ENCODE data around the gene PRKAG2. TPM values are rescaled to one million over a fixed set of nuclear protein-coding genes. Genes with fewer than 3 reads are reported as not detected.

Gene PRKAG2
- total RNA-seq, 4 donors from 2014 or later, result 19.5 to 30.8 (median 27.6) TPM

DNA sequence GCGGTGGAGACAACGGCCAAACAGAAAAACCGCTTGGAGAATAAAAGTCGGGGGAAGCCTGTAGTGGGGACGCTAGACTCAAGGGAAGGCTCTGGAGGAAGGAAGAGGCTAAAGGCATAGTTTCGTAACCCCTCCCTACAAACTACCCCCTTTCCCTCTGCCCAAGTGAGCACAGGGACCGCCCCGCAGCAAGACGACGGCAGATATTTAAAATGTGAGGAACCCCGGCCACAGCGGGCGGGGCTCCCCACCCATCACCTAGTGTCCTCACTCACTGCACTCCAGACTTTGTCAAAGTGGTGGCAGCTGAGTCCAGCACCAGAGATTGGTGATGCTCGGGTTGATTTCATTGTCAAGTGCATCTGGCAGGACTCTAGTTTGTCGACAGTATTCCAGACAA is 69.1 kb downstream of the PRKAG2 start:
- Histone ChIP-seq H3K27me3 (no peaks in the 10 kb centered on the region), H3K27ac (no peak overlapping the region), H3K4me3 (replicated peaks in 1 of 3) (no peak overlapping the region), H3K9me3 (no peaks in the 10 kb centered on the region), H3K4me1 (no peaks in the 10 kb centered on the region), H3K36me3 (no peaks in the 10 kb centered on the region)
- TF ChIP-seq CTCF (IDR thresholded peaks at IDR 0.05), result no peak
- TF ChIP-seq POLR2A (IDR thresholded peaks at IDR 0.05), result no peak
- no peak for DNase-seq
- intact Hi-C loops (cut with DNase I), result no loop called here
- WGBS, 2 donors, result 83 to 89% methylated on average over 12 to 15 of the region's 15 CpGs

DNA sequence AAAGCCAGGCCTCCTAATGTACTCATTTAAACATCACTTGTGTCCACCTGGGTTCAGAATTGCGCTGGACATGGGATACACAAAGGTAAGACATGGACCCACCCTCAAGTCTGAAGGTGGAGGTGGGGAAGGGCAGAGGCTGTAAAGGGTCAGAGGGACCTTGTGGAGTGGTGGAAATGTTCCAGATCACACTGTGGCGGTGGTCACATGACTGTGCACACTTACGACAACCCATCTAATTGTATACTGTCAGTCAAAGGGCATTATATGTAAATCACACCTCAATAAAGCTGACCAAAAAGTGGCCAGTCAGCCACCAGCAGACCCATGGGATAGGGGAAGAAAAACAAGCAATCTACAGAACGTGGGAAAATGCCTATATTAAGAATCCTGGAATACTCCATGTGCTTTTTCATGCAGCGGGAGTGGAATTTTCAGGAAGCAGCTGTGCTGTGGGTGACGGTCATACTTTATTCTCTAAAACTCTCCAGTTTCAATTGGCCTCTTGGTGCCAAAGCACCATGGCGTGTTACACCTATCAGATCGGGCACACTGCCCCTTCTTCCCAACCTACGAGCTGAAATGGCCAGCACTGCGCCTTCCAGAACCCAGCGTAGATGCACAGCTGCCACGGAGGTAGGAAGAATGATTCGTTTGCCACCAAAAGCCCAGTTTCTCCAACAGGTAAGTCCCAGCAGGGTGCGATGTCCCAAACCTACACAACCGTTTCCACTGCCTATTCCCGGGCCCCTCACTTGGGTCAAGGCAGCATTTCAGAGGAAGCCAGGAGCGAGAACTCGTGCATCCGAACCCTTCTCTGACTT is 69.8 kb downstream of the PRKAG2 start:
- Histone ChIP-seq H3K27me3 (no peaks in the 10 kb centered on the region), H3K4me3 (replicated peaks in 1 of 3) (no peak overlapping the region), H3K4me1 (no peaks in the 10 kb centered on the region), H3K36me3 (no peaks in the 10 kb centered on the region), H3K9me3 (no peaks in the 10 kb centered on the region), H3K27ac (no peak overlapping the region)
- intact Hi-C loops (cut with DNase I), result no loop called here
- 80 to 85% methylated on average over 19 of the region's 19 CpGs for WGBS, 2 donors
- no peak for TF ChIP-seq CTCF (IDR thresholded peaks at IDR 0.05)
- TF ChIP-seq POLR2A (IDR thresholded peaks at IDR 0.05), result no peak
- no peak for DNase-seq

DNA sequence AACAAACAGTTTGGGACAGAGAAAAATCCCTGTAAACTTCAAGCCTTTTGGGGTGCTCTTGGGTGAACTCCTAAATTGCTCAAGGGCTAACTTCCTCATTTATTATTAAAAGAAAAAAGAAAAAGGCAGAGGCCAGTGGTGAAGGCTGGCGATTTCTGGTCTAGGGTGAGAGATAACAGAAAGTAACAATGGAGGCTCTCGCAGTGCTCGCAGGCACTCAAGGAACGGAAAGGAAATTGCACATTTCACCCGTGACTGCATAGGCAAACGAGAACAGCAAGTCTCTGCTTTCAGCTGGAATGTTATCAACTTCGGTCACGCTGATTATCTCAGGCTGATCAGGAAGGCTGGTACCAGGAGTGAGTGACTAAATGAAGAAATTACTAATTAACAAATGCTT is 70.7 kb downstream of the PRKAG2 start:
- Histone ChIP-seq H3K4me1 (no peaks in the 10 kb centered on the region), H3K4me3 (replicated peaks in 1 of 3) (no peak overlapping the region), H3K27me3 (no peaks in the 10 kb centered on the region), H3K36me3 (no peaks in the 10 kb centered on the region), H3K27ac (no peak overlapping the region), H3K9me3 (no peaks in the 10 kb centered on the region)
- 55 to 59% methylated on average over 8 of the region's 8 CpGs for WGBS, 2 donors
- no peak for TF ChIP-seq POLR2A (IDR thresholded peaks at IDR 0.05)
- no peak for TF ChIP-seq CTCF (IDR thresholded peaks at IDR 0.05)
- intact Hi-C loops (cut with DNase I), result no loop called here
- no peak for DNase-seq

- WGBS, 2 donors, result 80 to 86% methylated on average over 6 of the region's 6 CpGs
- no peak for TF ChIP-seq POLR2A (IDR thresholded peaks at IDR 0.05)
- no peaks in the 10 kb centered on the region for H3K4me1 ChIP-seq
- no peak overlapping the region for H3K4me3 ChIP-seq (replicated peaks in 1 of 3)
- intact Hi-C loops (cut with DNase I), result no loop called here
- H3K36me3 ChIP-seq, result no peaks in the 10 kb centered on the region
- DNase-seq, result no peak
- no peaks in the 10 kb centered on the region for H3K27me3 ChIP-seq
- H3K9me3 ChIP-seq, result no peaks in the 10 kb centered on the region
- no peak overlapping the region for H3K27ac ChIP-seq
Observed at GRCh38 chr7:151805191-151805590, 71.7 kb downstream of the PRKAG2 start.

DNA sequence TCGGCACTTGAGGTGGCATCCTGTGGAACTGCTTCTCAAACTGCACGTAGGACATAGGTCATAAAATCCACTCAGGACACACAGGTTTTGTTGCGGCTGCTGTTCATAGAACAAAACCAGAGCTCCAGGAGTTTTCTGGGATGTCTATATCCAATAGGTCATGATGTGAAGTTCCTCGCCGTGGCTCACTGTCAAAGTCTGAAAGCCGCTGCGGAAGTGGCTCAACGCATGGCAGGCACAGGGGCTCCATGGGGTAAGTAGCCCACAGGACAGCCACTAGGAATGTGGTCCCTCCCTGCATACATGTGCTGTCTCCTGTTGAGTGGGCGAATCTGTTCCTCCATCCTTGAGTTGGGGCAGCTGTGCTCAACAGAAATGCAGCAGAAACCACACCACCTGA is 72.2 kb downstream of the PRKAG2 start:
- no peaks in the 10 kb centered on the region for H3K9me3 ChIP-seq
- no peaks in the 10 kb centered on the region for H3K4me1 ChIP-seq
- WGBS, 2 donors, result 94 to 99% methylated on average over 7 to 9 of the region's 9 CpGs
- H3K27ac ChIP-seq, result no peak overlapping the region
- intact Hi-C loops (cut with DNase I), result no loop called here
- no peaks in the 10 kb centered on the region for H3K36me3 ChIP-seq
- no peak overlapping the region for H3K4me3 ChIP-seq (replicated peaks in 1 of 3)
- TF ChIP-seq POLR2A (IDR thresholded peaks at IDR 0.05) (no peak), CTCF (IDR thresholded peaks at IDR 0.05) (no peak)
- H3K27me3 ChIP-seq, result no peaks in the 10 kb centered on the region
- no peak for DNase-seq

All from thyroid gland (tissue), 4 donors.